Left kidney (tissue), 2 donors: ENCODE results near the gene ALDOB. TPM values are rescaled to one million over a fixed set of nuclear protein-coding genes. Genes with fewer than 3 reads are reported as not detected.
"Not testable (repeated sequence)": the region's sequence is repeated elsewhere in the genome, so short reads cannot be mapped to it uniquely, and the experiment has no call there.

Source experiments
- DNase-seq: peaks from one replicate; pipeline ENCODE4 v3.0.0-alpha.2; 2013
- polyA plus RNA-seq: library from polyadenylated mRNA; unstranded; fragments of 120-200 nt; gene quantifications from one replicate; pipeline ENCODE4 v1.2.1, GENCODE V29; 2013; ENCODE audit not compliant: insufficient read length

Gene ALDOB
- polyA plus RNA-seq, 1 donor: 693 TPM

DNA sequence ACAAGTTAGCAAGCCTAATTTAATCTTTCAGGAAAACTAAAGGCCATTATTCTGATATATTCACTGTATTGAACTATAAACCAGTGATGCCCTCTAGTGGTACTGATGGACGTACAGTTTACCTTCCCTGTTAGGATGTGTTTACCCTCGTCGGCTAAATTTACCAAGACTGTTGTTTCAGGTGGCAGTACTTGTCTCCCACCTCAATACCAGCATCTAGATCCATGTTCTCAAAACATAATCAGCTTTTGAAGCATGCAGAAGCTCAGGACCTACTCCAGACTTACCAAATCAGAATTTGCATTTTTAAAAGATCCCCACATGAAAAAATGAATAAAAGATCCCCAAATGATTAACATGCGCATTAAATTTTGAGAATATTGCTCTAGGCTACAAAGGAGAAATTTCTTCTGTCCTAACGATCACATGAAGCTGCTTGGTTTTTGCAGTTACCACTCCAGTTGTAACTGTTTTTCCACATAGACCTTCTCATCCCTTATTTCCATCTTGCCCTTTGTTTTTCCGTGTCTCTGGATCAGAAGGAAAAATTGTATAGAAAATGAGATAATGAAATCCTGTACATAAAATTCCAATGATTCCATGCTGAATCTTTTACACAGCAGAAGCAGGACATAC is 47.6 kb downstream of the ALDOB start:
- DNase-seq: no peak

DNA sequence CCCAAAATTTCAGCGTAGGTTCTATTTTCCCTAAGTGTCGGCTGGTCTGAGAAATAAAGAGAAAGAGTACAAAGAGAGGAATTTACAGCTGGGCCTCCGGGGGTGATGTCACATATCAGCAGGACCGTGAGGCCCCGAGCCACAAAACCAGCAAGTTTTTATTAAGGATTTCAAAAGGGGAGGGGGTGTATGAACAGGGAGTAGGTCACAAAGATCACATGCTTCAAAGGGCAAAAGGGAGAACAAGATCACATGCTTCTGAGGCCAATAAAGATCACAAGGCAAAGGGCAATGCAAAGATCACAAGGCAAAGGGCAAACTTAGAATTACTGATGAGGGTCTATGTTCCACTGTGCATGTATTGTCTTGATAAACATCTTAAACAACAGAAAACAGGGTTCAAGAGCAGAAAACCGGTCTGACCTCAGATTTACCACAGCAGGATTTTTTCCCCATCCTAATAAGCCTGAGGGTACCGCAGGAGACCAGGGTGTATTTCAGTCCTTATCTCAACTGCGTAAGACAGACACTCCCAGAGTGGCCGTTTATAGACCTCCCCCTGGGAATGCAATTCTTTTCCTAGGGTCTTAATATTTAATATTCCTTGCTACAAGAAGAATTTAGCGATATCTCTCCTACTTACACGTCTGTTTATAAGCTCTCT is 50.6 kb downstream of the ALDOB start, which contains the start of gene BAAT:
TSS of gene BAAT (minus strand) at position 134 of the 664 bp plus-strand sequence. CDS start 13,602 bp downstream, outside the sequence.
- DNase-seq: not testable (repeated sequence)

DNA sequence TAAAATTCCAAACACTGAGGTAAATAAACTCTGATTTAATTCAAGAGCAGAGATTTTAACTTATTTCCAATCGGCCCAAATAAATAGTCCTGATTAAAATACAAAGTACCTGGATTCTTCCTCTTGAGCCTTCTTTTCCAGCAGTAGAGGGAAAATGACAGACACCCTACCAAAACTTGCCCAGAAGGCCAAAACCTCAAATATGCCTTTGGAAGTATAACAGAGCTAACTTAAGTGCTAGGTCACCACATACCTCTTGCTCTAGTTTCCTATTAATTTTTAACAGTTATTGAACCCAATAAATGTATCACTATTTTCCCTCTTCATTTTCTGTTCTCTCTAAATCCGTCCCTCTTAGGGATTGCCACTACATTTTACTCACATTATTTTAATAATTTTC is 52.2 kb downstream of the ALDOB start:
- DNase-seq: no peak

DNA sequence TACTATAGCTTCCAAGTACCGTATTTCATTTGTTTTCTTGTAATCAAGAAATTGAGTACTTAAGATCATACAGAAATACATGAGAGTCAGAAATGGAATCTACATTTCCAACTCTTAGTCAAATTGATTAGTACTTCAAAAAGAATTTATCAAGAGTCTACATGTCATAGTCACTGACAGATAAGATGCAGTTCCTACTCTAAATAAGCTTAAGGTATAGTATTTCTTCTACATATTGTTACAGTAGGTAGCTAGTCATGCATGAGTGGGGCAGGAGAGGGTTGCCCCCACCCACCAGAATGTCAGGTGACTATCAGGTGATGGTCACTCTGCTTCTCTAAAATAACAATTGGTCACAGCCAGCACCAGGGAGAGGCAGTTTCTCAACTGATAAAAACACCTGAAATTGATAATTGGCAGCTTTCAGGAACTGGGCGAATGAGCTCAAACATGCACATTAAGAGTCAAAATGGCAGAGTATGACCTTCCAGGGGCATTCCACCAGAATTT is 53.7 kb downstream of the ALDOB start:
- DNase-seq: no peak

DNA sequence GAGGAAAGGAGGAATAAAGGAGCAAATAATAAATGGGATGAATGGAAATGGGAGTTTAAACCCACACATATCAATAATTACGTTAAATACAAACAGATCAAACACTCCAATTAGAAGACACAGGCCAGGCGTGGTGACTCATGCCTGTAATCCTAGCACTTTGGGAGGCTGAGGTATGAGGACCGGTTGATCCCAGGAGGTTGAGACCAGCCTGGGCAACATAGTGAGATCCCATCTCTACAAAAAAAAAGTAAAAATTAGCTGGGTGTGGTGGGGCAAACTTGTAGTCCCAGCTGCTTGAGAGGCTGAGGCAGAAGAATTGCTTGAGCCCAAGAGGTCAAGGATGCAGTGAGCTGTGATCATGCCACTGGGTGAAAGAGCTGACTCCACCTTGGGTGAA is 54.5 kb downstream of the ALDOB start:
- no peak for DNase-seq

DNA sequence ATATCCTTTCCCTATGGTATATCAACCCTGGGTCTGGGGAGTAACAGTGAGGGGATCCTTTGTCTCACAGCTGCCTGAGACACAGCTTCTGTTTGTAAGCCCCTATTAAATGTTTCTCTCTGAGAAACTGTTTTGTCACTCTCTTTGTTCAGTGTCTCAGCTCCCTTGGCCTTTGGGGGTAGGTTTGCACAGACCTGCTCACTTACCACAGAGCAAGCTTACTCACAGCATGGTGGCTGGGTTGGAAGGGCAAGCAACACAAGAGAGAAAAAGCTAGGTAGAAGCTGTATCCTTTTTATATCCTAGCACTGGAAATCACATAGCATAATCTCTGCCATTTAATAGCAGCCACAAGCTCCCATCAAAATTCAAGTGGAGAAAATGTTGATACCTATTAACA is 55.3 kb downstream of the ALDOB start:
- DNase-seq: no peak

DNA sequence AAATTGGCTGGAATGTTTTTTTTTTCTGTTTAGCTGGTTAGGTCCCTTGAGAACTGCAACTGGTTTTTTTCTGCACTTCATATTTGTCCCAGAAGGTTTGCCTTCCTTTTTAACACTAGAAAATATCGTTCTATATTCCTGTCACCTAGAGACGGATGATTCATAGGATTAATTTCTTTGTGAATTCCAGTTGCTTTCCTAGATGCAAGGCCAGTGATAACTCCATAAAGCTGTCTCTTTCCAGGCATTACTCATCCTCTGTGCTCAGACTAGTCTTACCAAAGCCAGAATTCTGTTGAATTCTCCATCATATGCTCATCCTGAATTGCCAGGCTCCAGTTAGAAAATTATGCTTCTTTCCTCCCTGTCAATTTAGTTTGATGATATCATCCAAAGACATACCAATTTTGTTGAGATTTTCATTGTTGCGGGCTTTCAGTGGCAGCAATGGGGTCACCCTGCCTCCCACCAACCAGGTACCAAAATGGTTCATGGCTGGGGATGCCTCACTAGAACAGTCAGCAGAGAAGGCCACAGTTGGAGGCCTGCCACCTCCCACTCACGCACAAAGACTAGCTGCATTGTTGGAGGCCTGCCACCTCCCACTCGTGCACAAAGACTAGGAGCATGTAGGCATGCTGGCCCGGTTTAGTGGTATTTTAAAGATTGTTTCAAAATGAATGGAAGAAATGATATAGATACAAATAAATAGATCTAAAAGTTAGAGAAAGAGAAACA is 59.3 kb downstream of the ALDOB start:
- no peak for DNase-seq

DNA sequence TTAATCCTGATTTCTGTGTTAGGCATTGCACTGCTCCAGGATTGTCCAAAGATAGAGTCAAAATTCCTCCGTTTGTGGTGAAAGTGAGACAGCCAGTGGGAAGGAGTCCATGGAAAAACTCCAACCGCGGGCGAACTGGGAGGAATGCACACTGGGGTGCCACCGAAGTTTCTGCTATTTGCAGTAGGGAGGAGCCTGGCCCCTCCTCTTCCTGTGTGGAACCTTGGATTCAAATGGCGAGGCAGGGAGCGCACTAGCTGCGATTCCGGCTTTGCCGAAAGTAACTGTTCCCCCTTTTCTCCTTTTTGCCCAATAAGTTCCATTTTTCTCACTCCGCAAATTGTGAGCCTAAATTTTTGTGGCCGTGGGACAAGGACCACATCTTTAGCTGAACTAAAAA is 60.0 kb downstream of the ALDOB start:
- DNase-seq: no peak

DNA sequence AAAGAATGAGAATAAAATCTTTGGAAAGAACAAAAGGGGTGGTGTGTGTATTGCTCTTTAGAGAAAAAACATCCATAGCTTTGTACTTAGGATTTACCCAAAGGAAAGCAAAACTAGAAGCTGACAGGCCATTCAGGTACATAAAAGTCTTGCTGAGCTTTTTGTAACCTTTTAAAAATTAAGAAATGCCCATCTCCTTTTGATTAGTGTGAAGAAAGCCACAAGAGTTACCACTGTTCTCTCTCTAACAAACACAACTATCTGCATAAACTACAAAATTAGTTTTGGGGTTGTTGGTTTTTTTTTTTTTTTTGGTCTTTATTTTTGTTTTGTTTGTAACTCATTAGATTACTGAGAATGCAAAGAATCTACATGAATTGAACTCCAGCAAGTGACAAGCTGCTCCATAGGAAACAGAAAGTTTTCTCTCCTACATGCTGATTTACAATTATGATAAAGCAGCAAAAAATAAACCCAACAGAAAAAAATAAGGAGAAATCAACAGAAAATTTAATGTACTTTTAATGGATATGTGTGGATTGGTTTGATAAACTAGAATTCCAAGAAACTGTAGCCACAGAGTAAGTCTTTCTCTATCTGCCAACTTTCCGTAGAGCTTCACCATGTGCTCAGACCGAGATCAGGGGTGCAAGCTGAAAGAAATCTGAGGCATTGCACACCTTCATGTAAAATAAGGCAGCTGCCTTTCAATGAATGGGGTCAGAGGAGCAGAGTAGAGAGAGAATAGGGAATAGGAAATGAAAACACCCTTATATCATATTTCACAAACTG is 63.1 kb downstream of the ALDOB start:
- no peak for DNase-seq

DNA sequence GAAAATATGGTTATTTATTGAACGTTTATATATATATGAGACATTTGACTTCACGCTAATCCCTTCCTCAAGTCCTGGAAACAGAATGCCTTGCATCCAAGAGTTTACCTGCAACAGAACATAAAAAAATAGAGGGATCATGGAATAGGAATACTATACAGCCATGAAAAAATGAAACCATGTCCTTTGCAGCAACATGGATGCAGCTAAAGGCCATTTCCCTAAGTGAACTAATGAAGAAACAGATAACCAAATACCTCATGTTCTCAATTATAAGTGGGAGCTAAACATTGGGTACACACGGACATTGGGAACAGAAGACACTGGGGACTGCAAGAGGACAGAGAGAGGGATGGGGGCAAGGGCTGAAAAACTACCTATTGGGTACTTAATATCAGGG is 63.8 kb downstream of the ALDOB start:
- no peak for DNase-seq

Other genes starting within 250 kb of the ALDOB start
- gene BAAT, start 50.8 kb downstream of the ALDOB start, polyA plus RNA-seq: 0.47 TPM
- gene MRPL50, start 37.2 kb downstream of the ALDOB start, polyA plus RNA-seq: 26.9 TPM
- 54.5 TPM for gene ZNF189, start 36.9 kb downstream of the ALDOB start, polyA plus RNA-seq
- gene RNF20, start 98.1 kb upstream of the ALDOB start, polyA plus RNA-seq: 67.0 TPM
- gene PPP3R2, start 159.2 kb upstream of the ALDOB start, polyA plus RNA-seq: not detected